ENCODE measurements around the gene KTN1. TPM values are rescaled to one million over a fixed set of nuclear protein-coding genes. Genes with fewer than 3 reads are reported as not detected.

Gene KTN1
- total RNA-seq, 1 donor from 2014 or later = 155 TPM

DNA sequence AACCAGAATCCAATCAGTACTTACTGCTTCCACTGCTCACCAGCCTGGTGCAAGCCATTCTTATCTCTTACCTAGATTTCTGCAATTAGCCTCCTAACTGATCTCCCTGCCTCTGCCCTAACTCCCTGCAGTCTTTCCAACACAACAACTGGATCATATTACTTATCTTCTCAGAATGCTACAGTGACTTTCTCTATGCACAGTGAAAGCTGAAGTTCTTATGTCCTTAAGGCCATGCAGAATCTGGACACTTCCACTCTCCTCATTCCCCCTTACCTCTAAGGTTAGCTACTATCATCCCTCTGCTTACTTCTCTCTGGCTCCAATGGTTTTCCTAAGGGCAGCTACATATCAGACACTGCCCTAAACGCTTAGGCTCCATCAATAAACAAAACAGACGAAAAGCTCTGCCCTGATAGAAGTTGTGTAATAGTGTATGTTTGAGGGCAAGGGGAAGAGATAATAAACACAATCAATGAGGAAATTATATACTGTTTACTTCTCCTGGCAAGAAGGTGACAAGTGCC is 4.0 kb downstream of the KTN1 start:
- peaks cover 23% of the 10 kb centered on the region for H3K4me1 Mint-ChIP-seq (ENCODE audit: low read depth)
- TF ChIP-seq, protein P1, sequence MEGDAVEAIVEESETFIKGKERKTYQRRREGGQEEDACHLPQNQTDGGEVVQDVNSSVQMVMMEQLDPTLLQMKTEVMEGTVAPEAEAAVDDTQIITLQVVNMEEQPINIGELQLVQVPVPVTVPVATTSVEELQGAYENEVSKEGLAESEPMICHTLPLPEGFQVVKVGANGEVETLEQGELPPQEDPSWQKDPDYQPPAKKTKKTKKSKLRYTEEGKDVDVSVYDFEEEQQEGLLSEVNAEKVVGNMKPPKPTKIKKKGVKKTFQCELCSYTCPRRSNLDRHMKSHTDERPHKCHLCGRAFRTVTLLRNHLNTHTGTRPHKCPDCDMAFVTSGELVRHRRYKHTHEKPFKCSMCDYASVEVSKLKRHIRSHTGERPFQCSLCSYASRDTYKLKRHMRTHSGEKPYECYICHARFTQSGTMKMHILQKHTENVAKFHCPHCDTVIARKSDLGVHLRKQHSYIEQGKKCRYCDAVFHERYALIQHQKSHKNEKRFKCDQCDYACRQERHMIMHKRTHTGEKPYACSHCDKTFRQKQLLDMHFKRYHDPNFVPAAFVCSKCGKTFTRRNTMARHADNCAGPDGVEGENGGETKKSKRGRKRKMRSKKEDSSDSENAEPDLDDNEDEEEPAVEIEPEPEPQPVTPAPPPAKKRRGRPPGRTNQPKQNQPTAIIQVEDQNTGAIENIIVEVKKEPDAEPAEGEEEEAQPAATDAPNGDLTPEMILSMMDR (IDR thresholded peaks at IDR 0.05; ENCODE audit: unreplicated experiment) = no peak

DNA sequence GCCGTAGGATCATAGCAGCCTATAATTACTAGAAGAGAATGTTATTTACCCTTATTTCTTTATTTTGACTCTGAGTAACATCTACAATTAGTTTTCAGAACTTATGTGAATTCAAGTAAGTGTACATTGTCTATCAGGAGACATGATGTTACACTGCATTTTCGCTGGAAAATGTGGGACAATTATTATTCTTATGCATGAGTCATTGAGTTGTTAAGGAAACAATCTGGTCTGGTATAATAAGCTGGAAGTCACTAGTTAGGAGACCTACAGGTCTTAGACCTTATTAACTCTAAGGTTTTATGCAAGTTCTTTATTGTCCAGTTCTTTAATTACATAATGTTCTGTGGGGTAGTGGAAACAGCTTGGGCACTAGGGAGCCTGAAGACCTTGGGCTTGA is 5.8 kb downstream of the KTN1 start:
- DNase-seq (ENCODE audit: low spot score, unreplicated experiment) = no peak
- no peaks in the 10 kb centered on the region for H3K9me3 Mint-ChIP-seq (ENCODE audit: low read depth)
- TF ChIP-seq, protein P1 (IDR thresholded peaks at IDR 0.05; ENCODE audit: unreplicated experiment) = no peak
- no peaks in the 10 kb centered on the region for H3K27me3 Mint-ChIP-seq
- no peaks in the 10 kb centered on the region for H3K36me3 Mint-ChIP-seq (ENCODE audit: insufficient read depth)
- no peak overlapping the region for H3K4me3 Mint-ChIP-seq (ENCODE audit: low read depth)
- H3K4me1 Mint-ChIP-seq (ENCODE audit: low read depth) = peaks cover 24% of the 10 kb centered on the region
- no peak overlapping the region for H3K27ac Mint-ChIP-seq

More for the DNA sequence above, 4.0 kb downstream of the KTN1 start:
- H3K9me3 Mint-ChIP-seq (ENCODE audit: low read depth) = no peaks in the 10 kb centered on the region
- no peak for DNase-seq (ENCODE audit: low spot score, unreplicated experiment)
- no peak overlapping the region for H3K27ac Mint-ChIP-seq
- no peaks in the 10 kb centered on the region for H3K36me3 Mint-ChIP-seq (ENCODE audit: insufficient read depth)
- no peaks in the 10 kb centered on the region for H3K27me3 Mint-ChIP-seq
- no peak overlapping the region for H3K4me3 Mint-ChIP-seq (ENCODE audit: low read depth)

DNA sequence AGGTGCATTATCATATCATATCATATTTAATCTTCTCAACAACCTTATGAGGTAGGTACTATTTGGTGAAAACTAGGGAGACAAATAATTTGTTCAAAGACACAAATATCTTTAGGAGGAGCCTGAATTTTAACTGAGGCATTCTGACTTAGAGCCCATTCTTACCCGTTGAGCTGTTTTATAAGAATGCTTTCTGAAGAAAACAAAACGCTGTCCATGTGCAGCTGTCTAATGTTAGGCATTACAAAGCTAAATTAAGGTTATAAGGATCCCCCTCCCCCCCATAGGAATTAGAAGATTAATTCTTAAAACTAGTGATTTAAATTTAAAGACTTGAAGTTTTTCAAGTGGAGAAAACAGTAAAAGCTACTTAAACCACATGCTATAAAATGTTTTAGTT is 6.4 kb downstream of the KTN1 start:
- Mint-ChIP-seq H3K9me3 (ENCODE audit: low read depth) (no peaks in the 10 kb centered on the region), H3K4me1 (ENCODE audit: low read depth) (peaks cover 20% of the 10 kb centered on the region), H3K27ac (no peak overlapping the region), H3K4me3 (ENCODE audit: low read depth) (no peak overlapping the region), H3K36me3 (ENCODE audit: insufficient read depth) (no peaks in the 10 kb centered on the region), H3K27me3 (no peaks in the 10 kb centered on the region)
- DNase-seq (ENCODE audit: low spot score, unreplicated experiment) = no peak
- TF ChIP-seq, protein P1 (IDR thresholded peaks at IDR 0.05; ENCODE audit: unreplicated experiment) = no peak

DNA sequence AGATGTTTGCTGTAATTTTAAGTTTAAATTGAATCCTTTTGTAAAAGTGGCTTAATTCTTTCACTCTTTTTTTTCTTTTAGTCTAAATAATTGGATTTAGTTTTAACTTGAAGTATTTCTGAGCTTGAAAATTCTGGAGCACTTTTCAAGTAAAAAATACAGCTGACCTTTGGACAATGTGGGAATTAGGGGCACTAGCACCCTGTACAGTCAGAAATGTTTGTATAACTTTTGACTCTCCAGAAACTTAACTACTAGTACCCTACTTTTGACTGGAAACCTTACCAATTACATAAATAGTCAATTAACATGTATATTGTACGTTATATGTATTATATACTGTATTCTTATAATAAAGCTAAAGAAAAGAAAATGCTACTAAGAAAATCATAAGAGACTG is 7.8 kb downstream of the KTN1 start:
- DNase-seq (ENCODE audit: low spot score, unreplicated experiment) = no peak
- Mint-ChIP-seq H3K36me3 (ENCODE audit: insufficient read depth) (no peaks in the 10 kb centered on the region), H3K27ac (no peak overlapping the region), H3K4me3 (ENCODE audit: low read depth) (no peak overlapping the region), H3K4me1 (ENCODE audit: low read depth) (peaks cover 27% of the 10 kb centered on the region), H3K9me3 (ENCODE audit: low read depth) (no peaks in the 10 kb centered on the region), H3K27me3 (no peaks in the 10 kb centered on the region)
- TF ChIP-seq, protein P1 (IDR thresholded peaks at IDR 0.05; ENCODE audit: unreplicated experiment) = no peak

DNA sequence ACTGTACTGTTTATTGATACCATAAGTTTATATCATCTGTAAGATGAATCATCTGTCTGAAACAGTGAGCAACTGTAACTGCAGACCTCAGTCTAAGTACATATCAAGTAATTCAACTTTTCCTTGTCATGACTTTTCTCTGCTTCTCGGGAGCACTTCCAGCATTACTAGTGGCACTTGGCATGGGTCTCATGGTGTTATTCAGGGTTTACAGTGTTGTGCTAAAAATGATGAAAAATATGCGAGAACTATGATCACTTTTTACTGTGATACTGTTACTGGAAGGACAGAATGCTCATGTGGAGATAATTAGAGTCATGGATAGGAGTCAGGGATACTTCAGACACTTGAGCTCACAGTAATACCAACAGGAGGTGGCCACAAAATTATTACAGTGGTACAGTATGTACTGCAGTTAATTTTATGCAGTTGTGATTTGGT is 8.3 kb downstream of the KTN1 start:
- Mint-ChIP-seq H3K27me3 (no peaks in the 10 kb centered on the region), H3K4me3 (ENCODE audit: low read depth) (no peak overlapping the region), H3K9me3 (ENCODE audit: low read depth) (no peaks in the 10 kb centered on the region), H3K27ac (no peak overlapping the region), H3K4me1 (ENCODE audit: low read depth) (peaks cover 26% of the 10 kb centered on the region), H3K36me3 (ENCODE audit: insufficient read depth) (no peaks in the 10 kb centered on the region)
- TF ChIP-seq, protein P1 (IDR thresholded peaks at IDR 0.05; ENCODE audit: unreplicated experiment) = no peak
- no peak for DNase-seq (ENCODE audit: low spot score, unreplicated experiment)
